ENCODE data around the gene GJD4. TPM values are rescaled to one million over a fixed set of nuclear protein-coding genes. Genes with fewer than 3 reads are reported as not detected.

GJD4 gene
- total and polyA plus RNA-seq, 2 donors (not counting 3 experiments of a cell fraction or from before 2014, with no cell fraction given): not detected

- BruUV-seq (replicated peaks): no TSS peak
- dilution Hi-C loops (cut with MboI; ENCODE audit: extremely low pct_ligation_motif_present, low sequenced_read_pairs): no loop called here
- no peaks in the 10 kb centered on the region for H3K36me3 ChIP-seq (ENCODE audit: control insufficient read depth in 2 of 2, extremely low read depth in 1 of 2, insufficient read depth in 2 of 2, low read length in 2 of 2)
- H3K4me2 ChIP-seq (ENCODE audit: insufficient read depth, low read length): peak overlapping the region; percentile 97
- DNase-seq (ENCODE audit: low read depth, low spot score): peak; percentile 79
- H3K4me3 ChIP-seq (replicated peaks in 1 of 3; ENCODE audit: insufficient read depth in 1 of 3, low read depth in 1 of 3, low read length in 3 of 3): peak overlapping the region; percentile 58 to 74 (median 72)
- H3K27ac ChIP-seq (ENCODE audit: insufficient read depth, low read depth, low read length): no peak overlapping the region
- peaks cover 3% of the 10 kb centered on the region for H3K79me2 ChIP-seq (ENCODE audit: control insufficient read depth, insufficient read depth, low read length)
- CTCF ChIA-PET: interaction anchor here (1.0 to 2.4 kb wide), 6 partner anchors 8 to 1237 kb away, joined by 3 to 18 read pairs (median 8); no protein-coding TSS in a partner anchor
- H3K4me1 ChIP-seq (ENCODE audit: control insufficient read depth, extremely low read depth, insufficient read depth, low read length): peaks cover 30% of the 10 kb centered on the region
- H3K9me3 ChIP-seq (replicated peaks; ENCODE audit: control insufficient read depth, insufficient read depth, low read length): no peaks in the 10 kb centered on the region
- peak overlapping the region; percentile 27 for H3K9ac ChIP-seq (replicated peaks; ENCODE audit: extremely low read depth, insufficient read depth, low read length)
- H3K9me1 ChIP-seq (replicated peaks; ENCODE audit: control insufficient read depth, extremely low read depth, insufficient read depth, low read length): no peaks in the 10 kb centered on the region
- intact Hi-C loops (cut with micrococcal nuclease): loop anchor here (2.0 to 5.0 kb wide), 6 partner anchors 247 to 964 kb away; no protein-coding TSS in a partner anchor
- POLR2A ChIA-PET: interaction anchor here (0.6 kb wide), 1 partner anchor 373 kb away, joined by 4 read pairs; no protein-coding TSS in a partner anchor
- H2AFZ ChIP-seq (ENCODE audit: low read depth, low read length): peak overlapping the region; percentile 92
- no peak for TF ChIP-seq MYC (IDR thresholded peaks at IDR 0.05; ENCODE audit: low read depth, low read length)
- no peak for TF ChIP-seq JUN (IDR thresholded peaks at IDR 0.05; ENCODE audit: borderline replicate concordance, insufficient read depth, insufficient read length, low read depth)
- no peak for TF ChIP-seq FOS (IDR thresholded peaks at IDR 0.05; ENCODE audit: borderline replicate concordance, insufficient read depth, low read length)
- TF ChIP-seq POLR2AphosphoS5 (IDR thresholded peaks at IDR 0.05; ENCODE audit: insufficient read depth, low read depth, low read length): no peak
- TF ChIP-seq EZH2 (IDR thresholded peaks at IDR 0.05; ENCODE audit: borderline replicate concordance, low read depth, low read length, severe bottlenecking): no peak
- TF ChIP-seq CTCF (IDR thresholded peaks at IDR 0.05; ENCODE audit: extremely low read depth in 1 of 2, insufficient read depth in 1 of 2, low read depth in 1 of 2, low read length in 2 of 2): no peak
- TF ChIP-seq, protein P1, sequence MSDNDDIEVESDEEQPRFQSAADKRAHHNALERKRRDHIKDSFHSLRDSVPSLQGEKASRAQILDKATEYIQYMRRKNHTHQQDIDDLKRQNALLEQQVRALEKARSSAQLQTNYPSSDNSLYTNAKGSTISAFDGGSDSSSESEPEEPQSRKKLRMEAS (IDR thresholded peaks at IDR 0.05; ENCODE audit: insufficient read depth, insufficient read length): no peak
- TF ChIP-seq POLR2A (IDR thresholded peaks at IDR 0.05; ENCODE audit: low read depth, low read length): no peak
- no peak for TF ChIP-seq GATA2 (IDR thresholded peaks at IDR 0.05; ENCODE audit: insufficient read depth, insufficient read length, low read depth, low read length)
- FAIRE-seq: peak; percentile 50
- no peaks in the 10 kb centered on the region for H4K20me1 ChIP-seq (replicated peaks; ENCODE audit: control insufficient read depth, extremely low read depth, insufficient read depth, low read length)
- peaks cover 0 to 22% of the 10 kb centered on the region in 2 experiments for H3K27me3 ChIP-seq (ENCODE audit: control insufficient read depth in 2 of 2, insufficient read depth in 2 of 2, low read length in 2 of 2)
These were observed 38.3 kb downstream of the GJD4 start for GRCh38 chr10:35643151-35644049.
